Osteocyte (in vitro differentiated cells): Measurements from ENCODE around the gene PEX11B. TPM values are rescaled to one million over a fixed set of nuclear protein-coding genes. Genes with fewer than 3 reads are reported as not detected.

ENCODE experiments used
- DNase-seq: peaks from one replicate; pipeline ENCODE4 v3.0.0; 2021; ENCODE audit warnings: mixed read lengths; ENCODE audit not compliant: unreplicated experiment; ENCODE audit errors: extremely low spot score
- H3K27ac Mint-ChIP-seq: one replicate; pipeline ENCODE4 v1.8.0; 2021; ENCODE audit warnings: mild to moderate bottlenecking, mixed read lengths; ENCODE audit not compliant: unreplicated experiment
- H3K27me3 Mint-ChIP-seq: one replicate; pipeline ENCODE4 v1.8.0; 2021; ENCODE audit warnings: mixed read lengths; ENCODE audit not compliant: unreplicated experiment
- H3K36me3 Mint-ChIP-seq: one replicate; pipeline ENCODE4 v1.8.0; 2021; ENCODE audit warnings: mixed read lengths; ENCODE audit not compliant: unreplicated experiment
- H3K4me1 Mint-ChIP-seq: one replicate; pipeline ENCODE4 v1.8.0; 2021; ENCODE audit warnings: mixed read lengths; ENCODE audit not compliant: unreplicated experiment
- H3K4me3 Mint-ChIP-seq: one replicate; pipeline ENCODE4 v1.8.0; 2021; ENCODE audit warnings: mild to moderate bottlenecking, moderate library complexity, mixed read lengths; ENCODE audit not compliant: unreplicated experiment
- H3K9me3 Mint-ChIP-seq: one replicate; pipeline ENCODE4 v1.8.0; 2021; ENCODE audit warnings: mixed read lengths; ENCODE audit not compliant: unreplicated experiment
- total RNA-seq: library from RNA; stranded (reverse); gene quantifications from 2 replicates; pipeline ENCODE4 v1.2.1, GENCODE V29; 2021
- TF ChIP-seq, protein P1 (sequence below): fragments of 200-600 bp; sonication (generic); IDR thresholded peaks from 2 replicates; pipeline ENCODE4 v1.5.0; 2021; ENCODE audit warnings: antibody characterized with exemption, mild to moderate bottlenecking, moderate library complexity

Gene PEX11B
- total RNA-seq, 1 donor from 2014 or later: 29.8 TPM

DNA sequence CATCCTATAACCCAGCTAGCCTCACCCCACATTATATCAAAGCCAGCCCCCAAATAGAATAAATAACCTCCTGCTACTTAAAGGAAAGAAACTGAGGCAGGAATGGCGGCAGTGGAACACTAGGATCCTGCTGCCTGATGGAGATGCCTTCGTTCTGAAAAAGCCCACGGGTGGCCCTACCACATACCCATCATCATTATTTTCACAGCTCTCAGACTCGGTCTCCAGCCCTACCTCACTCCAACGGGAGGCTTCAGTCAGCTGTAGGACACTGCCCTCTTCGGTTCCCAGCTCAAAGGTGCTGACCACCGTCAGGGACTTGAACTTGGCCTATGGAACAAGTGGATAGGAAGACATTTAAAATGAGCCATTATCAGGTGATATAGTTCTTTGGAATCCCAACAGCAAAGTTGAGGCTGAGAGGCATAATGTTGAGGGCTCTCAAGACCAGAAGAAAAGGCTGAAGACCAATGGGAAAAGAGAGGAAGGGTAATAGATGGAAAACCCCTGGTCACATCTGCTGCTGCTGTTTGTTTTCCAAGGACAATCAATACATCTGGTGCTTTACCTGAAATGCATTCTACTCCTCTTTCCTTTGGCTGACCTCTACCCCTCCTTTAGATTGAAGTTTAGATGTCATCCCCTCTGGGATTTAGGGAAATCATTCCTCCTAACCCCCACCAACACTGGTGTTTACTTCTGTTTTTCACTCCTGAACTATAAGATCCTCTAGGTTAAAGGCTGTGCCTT is 25.0 kb downstream of the PEX11B start:
- DNase-seq: no peak
- TF ChIP-seq, protein P1, sequence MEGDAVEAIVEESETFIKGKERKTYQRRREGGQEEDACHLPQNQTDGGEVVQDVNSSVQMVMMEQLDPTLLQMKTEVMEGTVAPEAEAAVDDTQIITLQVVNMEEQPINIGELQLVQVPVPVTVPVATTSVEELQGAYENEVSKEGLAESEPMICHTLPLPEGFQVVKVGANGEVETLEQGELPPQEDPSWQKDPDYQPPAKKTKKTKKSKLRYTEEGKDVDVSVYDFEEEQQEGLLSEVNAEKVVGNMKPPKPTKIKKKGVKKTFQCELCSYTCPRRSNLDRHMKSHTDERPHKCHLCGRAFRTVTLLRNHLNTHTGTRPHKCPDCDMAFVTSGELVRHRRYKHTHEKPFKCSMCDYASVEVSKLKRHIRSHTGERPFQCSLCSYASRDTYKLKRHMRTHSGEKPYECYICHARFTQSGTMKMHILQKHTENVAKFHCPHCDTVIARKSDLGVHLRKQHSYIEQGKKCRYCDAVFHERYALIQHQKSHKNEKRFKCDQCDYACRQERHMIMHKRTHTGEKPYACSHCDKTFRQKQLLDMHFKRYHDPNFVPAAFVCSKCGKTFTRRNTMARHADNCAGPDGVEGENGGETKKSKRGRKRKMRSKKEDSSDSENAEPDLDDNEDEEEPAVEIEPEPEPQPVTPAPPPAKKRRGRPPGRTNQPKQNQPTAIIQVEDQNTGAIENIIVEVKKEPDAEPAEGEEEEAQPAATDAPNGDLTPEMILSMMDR: no peak
- Mint-ChIP-seq H3K27me3 (no peaks in the 10 kb centered on the region), H3K27ac (peak overlapping the region; percentile 98), H3K36me3 (peaks cover 16% of the 10 kb centered on the region), H3K9me3 (no peaks in the 10 kb centered on the region), H3K4me3 (no peak overlapping the region), H3K4me1 (peaks cover 37% of the 10 kb centered on the region)

DNA sequence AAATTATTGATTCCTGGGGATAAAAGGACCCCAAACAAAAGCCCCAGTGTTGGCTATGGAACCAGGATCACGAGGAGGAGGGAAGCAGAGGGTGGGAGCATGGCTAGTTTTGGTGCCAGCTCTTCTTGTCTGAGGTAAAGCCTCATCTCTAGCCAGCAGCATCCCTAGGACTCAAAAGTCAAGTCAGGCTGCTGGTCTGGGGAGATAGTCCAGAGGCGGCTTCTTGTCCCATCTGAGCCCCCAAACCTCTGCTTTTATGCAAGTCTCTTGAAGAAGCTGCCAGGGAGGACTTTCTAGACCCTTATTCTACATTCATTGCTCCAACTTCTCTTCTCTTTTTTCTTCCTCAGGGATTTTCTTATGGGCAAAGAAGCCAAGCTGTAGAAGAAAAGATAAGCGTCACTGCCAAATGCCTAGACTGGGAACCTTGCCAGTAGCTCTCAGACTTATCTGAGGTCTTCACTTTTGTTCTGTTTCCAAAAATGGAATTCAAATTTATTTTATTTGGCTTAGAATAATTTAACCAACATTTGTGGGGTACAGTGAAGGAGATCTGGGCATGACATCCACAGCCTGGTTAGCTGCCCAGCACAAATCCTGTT is 25.9 kb downstream of the PEX11B start:
- no peaks in the 10 kb centered on the region for H3K9me3 Mint-ChIP-seq
- peaks cover 42% of the 10 kb centered on the region for H3K4me1 Mint-ChIP-seq
- no peak for DNase-seq
- H3K27me3 Mint-ChIP-seq: no peaks in the 10 kb centered on the region
- H3K4me3 Mint-ChIP-seq: peak overlapping the region; percentile 41
- H3K36me3 Mint-ChIP-seq: peaks cover 14% of the 10 kb centered on the region
- peak overlapping the region; percentile 98 for H3K27ac Mint-ChIP-seq
- TF ChIP-seq, protein P1: no peak

DNA sequence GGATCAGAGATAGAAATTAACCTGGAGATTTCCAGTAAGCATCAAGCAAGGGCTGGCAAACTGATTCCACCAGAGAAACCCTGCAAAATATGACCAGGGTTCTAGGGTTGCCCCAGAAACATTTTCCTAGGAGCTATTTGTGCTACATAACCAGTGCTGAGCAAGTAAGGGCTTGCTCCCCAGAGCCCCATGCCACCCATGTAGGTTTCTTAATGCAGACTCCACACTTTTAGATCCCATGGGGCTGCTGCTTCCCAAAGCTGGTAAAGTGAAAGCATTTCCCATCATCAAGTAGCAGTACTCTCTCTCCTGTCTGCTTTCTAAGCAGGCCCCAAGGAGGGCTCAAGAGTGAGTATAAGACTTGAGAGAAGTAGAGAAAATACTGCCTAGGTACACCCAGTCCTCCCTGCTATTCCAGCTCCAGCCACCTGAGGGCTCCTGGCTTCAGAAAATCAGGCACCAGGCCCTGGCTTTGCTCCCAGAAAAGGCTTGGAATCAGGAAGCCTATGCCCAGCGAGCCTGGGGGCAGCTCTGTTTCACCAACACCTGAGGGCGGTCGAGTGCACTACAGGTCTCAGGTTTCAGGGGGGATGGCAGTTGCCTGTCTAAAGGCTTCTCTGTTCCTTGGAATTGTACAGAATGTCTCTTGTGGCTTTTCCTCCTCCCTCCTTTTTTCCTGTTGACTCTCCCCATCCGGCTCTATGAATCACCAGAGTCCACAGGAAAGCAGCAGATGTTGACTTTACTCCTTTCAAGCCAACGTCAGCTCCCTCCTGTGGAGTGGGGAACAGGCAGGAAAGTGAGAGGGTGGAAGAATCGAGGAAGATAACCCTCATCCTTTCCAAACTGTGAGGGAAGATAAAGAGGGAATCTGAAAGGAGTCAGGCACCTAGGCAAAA is 26.7 kb downstream of the PEX11B start:
- TF ChIP-seq, protein P1: peak; percentile 97
- Mint-ChIP-seq H3K9me3 (no peaks in the 10 kb centered on the region), H3K27me3 (no peaks in the 10 kb centered on the region), H3K4me3 (peak overlapping the region; percentile 41), H3K36me3 (peaks cover 11% of the 10 kb centered on the region), H3K4me1 (peaks cover 46% of the 10 kb centered on the region), H3K27ac (peak overlapping the region; percentile 98)
- DNase-seq: peak; percentile 98

DNA sequence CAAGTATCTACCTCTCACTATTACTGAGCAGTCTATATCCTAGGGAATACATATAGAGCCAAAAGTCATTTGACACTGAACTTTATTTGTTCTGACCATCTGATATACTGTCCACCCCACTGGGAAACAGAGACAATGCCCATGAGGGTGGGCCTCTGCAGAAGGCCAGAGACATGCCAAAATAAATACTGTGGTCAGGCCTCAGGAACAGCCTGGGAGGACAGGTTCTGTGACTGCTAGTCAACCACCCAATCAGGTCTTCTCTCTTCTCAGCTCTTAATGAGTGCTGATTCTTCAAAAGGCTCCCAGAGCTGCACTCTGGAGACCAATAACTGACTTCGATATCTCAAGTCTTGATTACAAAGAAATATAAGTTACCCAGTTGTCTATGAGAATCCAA is 27.4 kb downstream of the PEX11B start:
- H3K36me3 Mint-ChIP-seq: peaks cover 4% of the 10 kb centered on the region
- no peaks in the 10 kb centered on the region for H3K27me3 Mint-ChIP-seq
- peak overlapping the region; percentile 18 for H3K4me3 Mint-ChIP-seq
- H3K4me1 Mint-ChIP-seq: peaks cover 49% of the 10 kb centered on the region
- TF ChIP-seq, protein P1: no peak
- no peak for DNase-seq
- H3K9me3 Mint-ChIP-seq: no peaks in the 10 kb centered on the region
- peak overlapping the region; percentile 98 for H3K27ac Mint-ChIP-seq
